H1 (cell line): ENCODE data around the gene PRPF40B.

Source experiments
- CEBPB ChIP-seq: IDR thresholded peaks from 2 replicates; pipeline ENCODE4 v1.6.1; 2012; ENCODE audit warnings: low read depth, low read length
- CTCF ChIP-seq, 3 experiments: IDR thresholded peaks; 1 replicate in 2 of 3; 2 replicates in 1 of 3; pipeline versions ENCODE4 v1.5.1 to v1.6.1; 2011; ENCODE audit warnings: low read length in 3 of 3, mild to moderate bottlenecking in 3 of 3, inconsistent platforms in 2 of 3, low read depth in 1 of 3, moderate library complexity in 1 of 3; ENCODE audit not compliant: insufficient read depth in 1 of 3; ENCODE audit errors: control extremely low read depth in 1 of 3
- EZH2 ChIP-seq: fragments of 200-600 bp; sonication (generic); IDR thresholded peaks from 2 replicates; pipeline ENCODE4 v1.7.1; 2012; ENCODE audit warnings: low read depth, mild to moderate bottlenecking, moderate library complexity, low read length, inconsistent platforms; ENCODE audit not compliant: severe bottlenecking
- JUN ChIP-seq: IDR thresholded peaks from 2 replicates; pipeline ENCODE4 v1.6.1; 2011; ENCODE audit warnings: low read depth, mild to moderate bottlenecking, improper control_type of control experiment, low read length
- RFX5 ChIP-seq: IDR thresholded peaks from 2 replicates; pipeline ENCODE4 v1.6.1; 2011; ENCODE audit warnings: low read depth, low read length, improper control_type of control experiment, borderline replicate concordance
- SIN3A ChIP-seq, 2 experiments: IDR thresholded peaks in 1 of 2; conservative IDR thresholded peaks in 1 of 2; 2 replicates each; pipeline ENCODE4 v1.6.1; 2011 to 2012; ENCODE audit warnings: low read length in 2 of 2, improper control_type of control experiment in 1 of 2, low read depth in 1 of 2, mild to moderate bottlenecking in 1 of 2
- TF ChIP-seq, protein P1 (sequence below): IDR thresholded peaks from 2 replicates; pipeline ENCODE4 v1.6.1; 2011; ENCODE audit warnings: low read depth, mild to moderate bottlenecking, low read length; ENCODE audit not compliant: insufficient read depth

- TF ChIP-seq, protein P1, sequence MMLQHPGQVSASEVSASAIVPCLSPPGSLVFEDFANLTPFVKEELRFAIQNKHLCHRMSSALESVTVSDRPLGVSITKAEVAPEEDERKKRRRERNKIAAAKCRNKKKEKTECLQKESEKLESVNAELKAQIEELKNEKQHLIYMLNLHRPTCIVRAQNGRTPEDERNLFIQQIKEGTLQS = no peak
- TF ChIP-seq CTCF (IDR thresholded peaks at IDR 0.05; ENCODE audit: control extremely low read depth in 1 of 3, insufficient read depth in 1 of 3, low read depth in 1 of 3, low read length in 3 of 3) (no peak), SIN3A (conservative IDR thresholded peaks at IDR 0.05 in 1 of 2, IDR thresholded peaks at IDR 0.05 in 1 of 2; ENCODE audit: low read depth in 1 of 2, low read length in 2 of 2) (no peak), RFX5 (no peak), CEBPB (no peak), EZH2 (no peak), JUN (no peak)
Observed at GRCh38 chr12:49645146-49646039, 22.0 kb downstream of the PRPF40B start.
